ENCODE results near the gene KIAA1191.

The KIAA1191 gene

GRCh38 chr5:176405656-176406435 lies 44.3 kb upstream of the KIAA1191 start:
- no peak for TF ChIP-seq CTCF (IDR thresholded peaks at IDR 0.05; ENCODE audit: low read length, missing control alignments)
- DNase-seq (ENCODE audit: low read depth) = no peak

DNA sequence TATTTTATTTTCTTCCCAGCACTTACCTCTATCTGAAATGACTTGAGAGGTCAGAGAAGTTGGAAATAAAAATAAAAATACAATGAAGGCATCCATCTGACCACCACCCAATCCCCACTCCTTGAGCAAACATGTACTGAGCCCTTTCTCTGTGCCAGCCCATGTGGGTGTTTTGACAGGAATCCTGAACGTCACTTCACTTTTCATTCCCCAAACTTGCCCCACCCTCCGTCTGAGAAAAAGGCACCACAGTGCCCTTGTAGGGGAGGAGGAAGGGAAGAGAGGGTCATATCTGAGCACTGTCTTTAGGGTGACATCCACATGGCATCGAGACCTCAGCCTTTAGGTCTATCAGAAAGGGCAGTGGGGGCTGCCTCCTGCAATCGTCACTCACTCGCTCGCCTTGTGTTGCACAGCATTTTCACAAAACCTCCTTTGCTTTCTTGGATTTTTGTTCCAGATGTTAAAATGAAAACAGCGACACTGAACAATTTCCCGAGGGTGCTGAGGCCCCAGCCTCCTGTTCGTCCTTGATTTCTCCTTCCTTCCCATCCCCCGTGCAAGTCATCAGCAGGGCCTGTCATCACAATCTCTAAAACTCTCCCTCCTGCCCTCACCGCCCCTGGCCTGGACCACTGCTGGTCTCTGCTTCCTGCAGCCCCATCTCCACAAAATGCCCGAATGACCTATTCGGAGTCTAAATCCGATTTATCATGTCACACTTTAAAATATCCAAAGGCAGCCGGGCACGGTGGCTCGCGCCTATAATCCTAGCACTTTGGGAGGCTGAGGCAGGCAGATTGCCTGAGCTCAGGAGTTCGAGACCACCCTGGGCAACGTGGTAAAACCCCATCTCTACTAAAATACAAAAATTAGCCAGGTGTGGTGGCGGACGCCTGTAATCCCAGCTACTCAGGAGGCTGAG lies 40.0 kb upstream of the KIAA1191 start:
- H3K4me3 ChIP-seq (replicated peaks; ENCODE audit: low read depth, low read length) = no peak overlapping the region
- no peak for DNase-seq (ENCODE audit: low read depth)
- TF ChIP-seq CTCF (IDR thresholded peaks at IDR 0.05; ENCODE audit: low read length, missing control alignments) = no peak

More at GRCh38 chr5:176405656-176406435, 44.3 kb upstream of the KIAA1191 start:
- no peak overlapping the region for H3K4me3 ChIP-seq (replicated peaks; ENCODE audit: low read depth, low read length)

DNA sequence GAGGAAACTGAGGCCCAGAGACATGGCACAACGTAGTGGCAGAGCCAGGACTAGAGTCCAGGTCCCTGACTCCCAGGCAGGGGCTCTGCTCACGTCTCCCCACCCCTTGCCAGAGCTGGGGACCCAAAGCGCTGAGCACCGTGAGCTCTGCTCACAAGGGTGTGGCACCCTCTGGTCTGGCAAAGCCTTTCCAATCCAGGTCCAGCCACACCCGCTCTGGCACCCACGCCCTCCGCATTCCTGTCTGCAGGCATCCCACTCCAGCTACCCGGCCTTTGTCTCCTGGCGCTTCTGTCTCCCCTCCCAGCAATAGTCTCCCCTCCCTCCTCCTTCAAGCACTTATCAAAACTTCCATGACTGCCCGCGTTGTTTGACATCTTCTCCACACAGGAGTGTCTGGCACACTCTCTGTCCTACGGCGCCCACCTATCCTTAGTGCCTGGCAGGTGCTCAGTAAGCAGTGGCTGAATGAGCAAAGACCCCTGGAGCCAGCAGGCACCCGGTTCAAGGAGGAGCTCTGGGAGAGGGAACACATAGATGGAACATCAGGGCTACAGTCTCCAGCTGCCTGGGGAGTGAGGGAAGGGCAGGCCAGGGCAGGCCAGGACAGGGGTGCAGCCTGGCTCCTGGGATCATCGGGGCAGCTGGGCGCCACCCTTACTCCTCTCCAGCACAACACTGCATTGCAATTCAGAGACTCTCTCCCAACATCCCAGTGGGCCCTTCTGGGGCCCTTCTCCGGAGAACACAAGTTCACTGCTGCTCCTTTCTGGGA lies 39.0 kb upstream of the KIAA1191 start:
- no peak for TF ChIP-seq CTCF (IDR thresholded peaks at IDR 0.05; ENCODE audit: low read length, missing control alignments)
- no peak for DNase-seq (ENCODE audit: low read depth)
- no peak overlapping the region for H3K4me3 ChIP-seq (replicated peaks; ENCODE audit: low read depth, low read length)

GRCh38 chr5:176397736-176398420 lies 36.3 kb upstream of the KIAA1191 start:
- no peak overlapping the region for H3K4me3 ChIP-seq (replicated peaks; ENCODE audit: low read depth, low read length)
- no peak for TF ChIP-seq CTCF (IDR thresholded peaks at IDR 0.05; ENCODE audit: low read length, missing control alignments)
- DNase-seq (ENCODE audit: low read depth) = no peak

- H3K4me3 ChIP-seq (replicated peaks; ENCODE audit: low read depth, low read length) = no peak overlapping the region
- DNase-seq (ENCODE audit: low read depth) = no peak
- TF ChIP-seq CTCF (IDR thresholded peaks at IDR 0.05; ENCODE audit: low read length, missing control alignments) = no peak
These were observed 34.8 kb upstream of the KIAA1191 start for GRCh38 chr5:176396330-176396729.

All from fibroblast of pulmonary artery (primary cell).